Gastroesophageal sphincter (tissue), 4 donors: ENCODE measurements around the gene SIPA1. TPM values are rescaled to one million over a fixed set of nuclear protein-coding genes. Genes with fewer than 3 reads are reported as not detected.

Source experiments
- ATAC-seq: fragments of 150-250 bp; one replicate; pipeline ENCODE4 v1.9.1; 2016; ENCODE audit warnings: mild to moderate bottlenecking, moderate library complexity
- H3K27ac ChIP-seq, 4 donors: fragments of 200-600 bp; sonication (generic) in 3 of 4; 1 replicate in 3 of 4; 2 replicates in 1 of 4; pipeline ENCODE4 v1.5.1; 2016 to 2019
- H3K27me3 ChIP-seq: fragments of 200-600 bp; sonication (generic); one replicate; pipeline ENCODE4 v1.5.1; 2019
- H3K36me3 ChIP-seq, 2 donors: fragments of 200-600 bp; sonication (generic); one replicate each; pipeline ENCODE4 v1.5.1; 2019; ENCODE audit warnings: control low read depth in 1 of 2
- H3K4me1 ChIP-seq, 3 donors: fragments of 200-600 bp; sonication (generic); 1 replicate in 2 of 3; 2 replicates in 1 of 3; pipeline ENCODE4 v1.5.1; 2016 to 2019; ENCODE audit warnings: control low read depth in 2 of 3
- H3K4me3 ChIP-seq, 2 donors: fragments of 200-600 bp; sonication (generic); one replicate each; pipeline ENCODE4 v1.5.1; 2019; ENCODE audit warnings: mild to moderate bottlenecking in 1 of 2, moderate library complexity in 1 of 2
- H3K9me3 ChIP-seq, 3 donors: fragments of 200-600 bp; sonication (generic); one replicate each; pipeline ENCODE4 v1.5.1; 2017 to 2019; ENCODE audit warnings: control low read depth in 2 of 3
- CTCF ChIP-seq, 4 experiments: fragments of 200-600 bp in 2 of 4; fragments of 450-650 bp in 2 of 4; sonication (generic) in 1 of 4; IDR thresholded peaks; one replicate each; pipeline ENCODE4 v1.5.1; 2017 to 2019; ENCODE audit warnings: antibody characterized with exemption in 4 of 4, mild to moderate bottlenecking in 2 of 4, moderate library complexity in 2 of 4
- EP300 ChIP-seq: sonication (generic); formaldehyde crosslinking; IDR thresholded peaks from one replicate; pipeline ENCODE4 v1.6.1; 2017; ENCODE audit warnings: antibody characterized with exemption, mild to moderate bottlenecking
- POLR2A ChIP-seq, 2 donors: fragments of 450-650 bp; IDR thresholded peaks; one replicate each; pipeline ENCODE4 v1.6.1; 2017; ENCODE audit warnings: antibody characterized with exemption in 2 of 2, mild to moderate bottlenecking in 2 of 2, moderate library complexity in 1 of 2
- POLR2AphosphoS5 ChIP-seq: sonication (generic); formaldehyde crosslinking; IDR thresholded peaks from one replicate; pipeline ENCODE4 v1.6.1; 2017; ENCODE audit warnings: antibody characterized with exemption
- WGBS, 2 donors: methylation state at CpG; one replicate each; pipeline ENCODE4 v1.1.5; 2018; ENCODE audit warnings: low coverage in 1 of 2; 5-methylcytosine and 5-hydroxymethylcytosine counted together
- total RNA-seq, 4 donors: library from RNA; depleted of rRNA; stranded (reverse); fragments of >200 nt; gene quantifications; one replicate each; pipeline ENCODE4 v1.1.0, GENCODE V29; 2016

The SIPA1 gene
- total RNA-seq, 4 donors from 2014 or later, result 32.9 to 45.0 (median 38.3) TPM

- Histone ChIP-seq H3K4me1 (peaks cover 0 to 77% (median 58%) of the 10 kb centered on the region in 3 donors), H3K27me3 (no peaks in the 10 kb centered on the region), H3K36me3 (peaks cover 0 to 45% of the 10 kb centered on the region in 2 donors), H3K27ac (peak overlapping the region in 3 of 4 donors; percentile 83 to 95 (median 94)), H3K4me3 (peak overlapping the region in 1 of 2 donors; percentile 99), H3K9me3 (no peaks in the 10 kb centered on the region)
- TF ChIP-seq POLR2A (IDR thresholded peaks at IDR 0.05) (no peak), CTCF (IDR thresholded peaks at IDR 0.05) (no peak), POLR2AphosphoS5 (no peak), EP300 (no peak)
- no peak for ATAC-seq
- 46 to 62% methylated on average over 6 of the region's 12 CpGs for WGBS, 2 donors
Measured at GRCh38 chr11:65611758-65612603, 25.9 kb upstream of the SIPA1 start.

GRCh38 chr11:65612691-65613090 lies 25.2 kb upstream of the SIPA1 start:
- TF ChIP-seq POLR2AphosphoS5 (no peak), EP300 (no peak), CTCF (IDR thresholded peaks at IDR 0.05) (no peak), POLR2A (IDR thresholded peaks at IDR 0.05) (no peak)
- peaks cover 0 to 77% (median 56%) of the 10 kb centered on the region in 3 donors for H3K4me1 ChIP-seq
- H3K36me3 ChIP-seq, result peaks cover 0 to 47% of the 10 kb centered on the region in 2 donors
- H3K4me3 ChIP-seq, result peak overlapping the region; percentile 61 to 99
- 33% methylated on average over 1 of the region's 7 CpGs; no CpG with 5 or more reads in 1 of the 2 donors for WGBS, 2 donors
- H3K9me3 ChIP-seq, result no peaks in the 10 kb centered on the region
- H3K27ac ChIP-seq, result peak overlapping the region in 3 of 4 donors; percentile 83 to 95 (median 94)
- no peaks in the 10 kb centered on the region for H3K27me3 ChIP-seq
- ATAC-seq, result no peak

GRCh38 chr11:65613091-65613928 lies 24.6 kb upstream of the SIPA1 start:
- H3K4me3 ChIP-seq, result peak overlapping the region; percentile 61 to 99
- no peaks in the 10 kb centered on the region for H3K27me3 ChIP-seq
- 17% methylated on average over 7 of the region's 43 CpGs; no CpG with 5 or more reads in 1 of the 2 donors for WGBS, 2 donors
- ATAC-seq, result no peak
- no peak for TF ChIP-seq POLR2A (IDR thresholded peaks at IDR 0.05)
- no peak for TF ChIP-seq CTCF (IDR thresholded peaks at IDR 0.05)
- no peak for TF ChIP-seq EP300
- no peak for TF ChIP-seq POLR2AphosphoS5
- no peaks in the 10 kb centered on the region for H3K9me3 ChIP-seq
- H3K4me1 ChIP-seq, result peaks cover 0 to 74% (median 55%) of the 10 kb centered on the region in 3 donors
- H3K27ac ChIP-seq, result peak overlapping the region; percentile 82 to 95 (median 88)
- peaks cover 0 to 47% of the 10 kb centered on the region in 2 donors for H3K36me3 ChIP-seq

GRCh38 chr11:65615229-65615949 lies 22.5 kb upstream of the SIPA1 start, which contains the start of gene PCNX3:
TSS of gene PCNX3 (plus strand) at chr11:65615776. CDS start at chr11:65616312, 536 bp downstream.
- 1% methylated on average over 21 of the region's 55 CpGs; no CpG with 5 or more reads in 1 of the 2 donors for WGBS, 2 donors
- Histone ChIP-seq H3K4me1 (peaks cover 0 to 60% (median 41%) of the 10 kb centered on the region in 3 donors), H3K9me3 (no peaks in the 10 kb centered on the region), H3K36me3 (peaks cover 0 to 48% of the 10 kb centered on the region in 2 donors), H3K27me3 (no peaks in the 10 kb centered on the region), H3K4me3 (peak within 1 kb of the TSS; percentile 86 to 99), H3K27ac (peak within 1 kb of the TSS; percentile 83 to 95 (median 92))
- ATAC-seq, result peak; percentile 92
- TF ChIP-seq POLR2A (IDR thresholded peaks at IDR 0.05), result peak; percentile 45 to 59
- TF ChIP-seq CTCF (IDR thresholded peaks at IDR 0.05), result peak in 1 of 4 experiments; percentile 7
- TF ChIP-seq EP300, result no peak
- peak; percentile 52 for TF ChIP-seq POLR2AphosphoS5
